AG09319 (cell line): Measurements from ENCODE around the gene NXPE3.

ENCODE experiments used
- DNase-seq: peaks from one replicate; pipeline ENCODE4 v3.0.0-alpha.2; 2010; ENCODE audit warnings: low read depth; ENCODE audit errors: extremely low read depth
- CTCF ChIP-seq: IDR thresholded peaks from 2 replicates; pipeline ENCODE4 v1.5.1; 2011; ENCODE audit warnings: low read depth, mild to moderate bottlenecking, inconsistent platforms, low read length, moderate library complexity

Gene NXPE3

GRCh38 chr3:101784855-101785613 lies 6.0 kb downstream of the NXPE3 start:
- DNase-seq: no peak
- no peak for TF ChIP-seq CTCF

GRCh38 chr3:101791778-101792177 lies 12.8 kb downstream of the NXPE3 start:
- no peak for TF ChIP-seq CTCF
- no peak for DNase-seq

- no peak for DNase-seq
Observed at GRCh38 chr3:101796077-101796680, 17.2 kb downstream of the NXPE3 start.

GRCh38 chr3:101801174-101801573 lies 22.2 kb downstream of the NXPE3 start:
- DNase-seq: no peak
- no peak for TF ChIP-seq CTCF

More at GRCh38 chr3:101796077-101796680, 17.2 kb downstream of the NXPE3 start:
- TF ChIP-seq CTCF: no peak

- DNase-seq: no peak
- TF ChIP-seq CTCF: no peak
Observed at GRCh38 chr3:101802179-101802578, 23.2 kb downstream of the NXPE3 start.

GRCh38 chr3:101803173-101803782 lies 24.3 kb downstream of the NXPE3 start:
- TF ChIP-seq CTCF: peak; percentile 91
- no peak for DNase-seq

GRCh38 chr3:101803939-101804338 lies 24.9 kb downstream of the NXPE3 start:
- DNase-seq: no peak
- TF ChIP-seq CTCF: no peak
